Lower lobe of right lung (tissue), 2 donors: Measurements from ENCODE around the gene PDZD8. TPM values are rescaled to one million over a fixed set of nuclear protein-coding genes. Genes with fewer than 3 reads are reported as not detected.

Experiments used
- ATAC-seq, 2 donors: fragments of 200-7000 bp; cut with Tn5 transposase; one replicate each; pipeline ENCODE4 v1.9.1; 2020 to 2022; ENCODE audit warnings: mild to moderate bottlenecking in 2 of 2, moderate library complexity in 2 of 2
- DNase-seq: peaks from one replicate; pipeline ENCODE4 v3.0.0-alpha.2; 2020
- H3K27ac ChIP-seq: fragments of 200-600 bp; one replicate; pipeline ENCODE4 v1.8.0; 2022
- H3K27me3 ChIP-seq: fragments of 200-600 bp; one replicate; pipeline ENCODE4 v1.8.0; 2022; ENCODE audit warnings: low read depth
- H3K36me3 ChIP-seq: fragments of 200-600 bp; one replicate; pipeline ENCODE4 v1.8.0; 2022; ENCODE audit warnings: mild to moderate bottlenecking
- H3K4me1 ChIP-seq: fragments of 200-600 bp; one replicate; pipeline ENCODE4 v1.8.0; 2022
- H3K4me3 ChIP-seq: fragments of 200-600 bp; one replicate; pipeline ENCODE4 v1.8.0; 2022; ENCODE audit warnings: mild to moderate bottlenecking
- H3K9me3 ChIP-seq: fragments of 200-600 bp; one replicate; pipeline ENCODE4 v1.8.0; 2022
- CTCF ChIP-seq: fragments of 200-600 bp; IDR thresholded peaks from one replicate; pipeline ENCODE4 v1.8.0; 2022; ENCODE audit warnings: antibody characterized with exemption, mild to moderate bottlenecking
- intact Hi-C: fragments of 100-400 bp; cut with DNase I; formaldehyde crosslinking; loops from one replicate; pipeline ENCODE4 v1.11.0; 2022
- total RNA-seq: library from RNA; stranded (reverse); fragmentation: NEBNext Ultra II Directional; extraction: Animal tissue kit (Norgen Biotek cat#: 25700); gene quantifications from one replicate; pipeline ENCODE4 v1.2.1, GENCODE V29; 2021
- donor health status: DM: no; HTN: yes; CAD: no; lungs with severe emphysema.

PDZD8 gene
- total RNA-seq, 1 donor from 2014 or later: 29.4 TPM

DNA sequence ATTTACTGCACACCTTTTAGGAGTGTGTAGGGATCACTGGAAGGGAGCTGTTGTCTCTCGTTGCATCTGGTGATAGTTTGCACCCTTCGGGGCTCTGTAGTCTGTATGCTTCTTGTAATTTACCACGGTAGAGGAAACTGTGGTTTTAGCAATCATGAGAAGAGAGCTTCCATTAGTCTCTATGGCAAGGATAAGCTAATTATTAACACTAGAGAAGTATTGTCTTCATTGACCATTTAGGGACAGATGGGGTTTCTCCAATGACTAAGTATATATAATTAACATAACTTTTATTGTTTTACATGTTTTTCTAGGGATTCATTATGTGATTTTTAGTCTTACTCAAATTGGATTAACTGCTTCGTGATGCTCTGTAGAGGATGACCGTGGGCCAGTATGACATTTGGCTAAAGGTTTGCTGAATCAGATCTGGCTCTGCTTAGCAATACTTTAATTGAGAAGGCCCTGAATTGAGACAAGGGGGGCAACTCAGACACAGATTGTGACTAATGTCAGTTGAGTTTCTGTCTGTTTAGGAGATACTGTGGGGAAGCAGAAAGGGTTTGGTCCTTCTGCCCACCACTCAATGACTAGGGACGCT lies 125.6 kb downstream of the PDZD8 start:
- DNase-seq: no peak
- Histone ChIP-seq H3K4me3 (no peak overlapping the region), H3K9me3 (no peaks in the 10 kb centered on the region), H3K27ac (no peak overlapping the region), H3K4me1 (no peaks in the 10 kb centered on the region), H3K36me3 (no peaks in the 10 kb centered on the region), H3K27me3 (peaks cover 4% of the 10 kb centered on the region)
- no peak for ATAC-seq
- TF ChIP-seq CTCF: no peak
- intact Hi-C loops: no loop called here

DNA sequence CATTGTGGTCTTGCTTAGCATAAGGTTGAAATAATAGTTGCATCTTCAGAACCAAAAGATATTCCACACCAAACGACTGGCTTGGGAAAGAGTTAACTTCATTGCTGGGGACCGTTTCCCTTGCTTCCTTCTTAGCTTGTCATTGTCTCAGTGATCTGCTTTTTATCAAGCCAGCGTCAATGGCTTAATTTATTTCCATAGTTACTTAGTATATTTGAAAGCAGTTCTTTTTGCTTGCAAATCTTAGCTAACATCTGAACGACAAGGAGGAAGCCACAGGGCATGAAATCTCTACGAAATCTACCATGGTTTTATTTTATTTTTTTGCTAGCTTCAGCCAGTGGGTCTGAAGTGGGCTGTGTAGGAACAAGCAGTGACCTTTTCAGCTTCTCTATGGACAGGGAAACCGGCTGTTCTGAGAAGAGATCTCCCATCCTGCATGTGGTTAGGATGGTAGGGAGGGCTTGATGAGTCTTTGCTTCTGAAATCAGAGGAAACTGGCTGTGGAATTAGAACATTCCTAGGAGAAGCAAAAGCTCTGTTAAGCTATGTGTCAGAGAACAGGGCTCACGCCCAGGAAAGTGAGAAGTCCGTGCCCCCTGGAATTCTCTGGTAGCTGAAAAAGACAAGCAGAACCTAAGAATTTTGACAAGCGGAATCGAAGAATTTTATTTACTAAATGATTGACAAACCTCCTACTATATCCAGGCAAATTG lies 126.3 kb downstream of the PDZD8 start:
- Histone ChIP-seq H3K27ac (no peak overlapping the region), H3K27me3 (peaks cover 4% of the 10 kb centered on the region), H3K4me3 (no peak overlapping the region), H3K4me1 (no peaks in the 10 kb centered on the region), H3K36me3 (no peaks in the 10 kb centered on the region), H3K9me3 (no peaks in the 10 kb centered on the region)
- peak in 1 of 2 donors; percentile 18 for ATAC-seq
- intact Hi-C loops: no loop called here
- no peak for DNase-seq
- no peak for TF ChIP-seq CTCF

DNA sequence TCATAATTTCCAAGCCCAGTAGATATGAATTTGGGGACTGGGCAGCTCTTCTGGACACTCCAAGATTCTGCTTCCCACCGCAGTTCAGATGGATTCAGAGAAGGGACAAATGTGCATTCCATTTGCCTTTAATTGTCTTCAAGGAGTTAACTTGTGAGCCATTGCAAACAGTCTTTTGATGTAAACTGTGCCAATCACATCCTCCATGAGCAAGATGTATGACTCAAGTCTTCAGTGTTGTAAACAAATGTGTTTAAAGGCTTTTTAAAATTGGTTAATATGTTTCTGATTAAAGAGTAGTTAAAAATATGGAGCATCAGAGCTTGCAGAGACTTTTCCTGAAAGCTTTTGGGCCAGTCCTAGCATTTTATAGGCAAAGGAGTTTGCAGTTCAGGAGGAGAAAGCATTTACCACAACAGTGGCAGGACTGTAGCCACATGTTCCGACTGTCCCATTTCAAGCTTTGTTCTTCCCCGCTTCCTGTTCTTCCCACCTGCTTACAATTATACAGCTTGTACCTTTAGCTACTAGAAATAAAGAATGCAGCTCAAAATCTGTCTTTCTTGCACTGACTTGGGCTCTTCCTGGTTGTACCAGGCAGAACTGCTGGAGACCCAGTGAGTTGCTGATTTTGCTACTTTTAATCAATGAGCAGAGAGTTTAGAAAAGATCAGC lies 128.1 kb downstream of the PDZD8 start:
- peaks cover 18% of the 10 kb centered on the region for H3K27me3 ChIP-seq
- no peak for DNase-seq
- H3K4me3 ChIP-seq: no peak overlapping the region
- H3K9me3 ChIP-seq: no peaks in the 10 kb centered on the region
- ATAC-seq: no peak
- no peak for TF ChIP-seq CTCF
- no peaks in the 10 kb centered on the region for H3K4me1 ChIP-seq
- no peaks in the 10 kb centered on the region for H3K36me3 ChIP-seq
- H3K27ac ChIP-seq: no peak overlapping the region
- intact Hi-C loops: no loop called here

DNA sequence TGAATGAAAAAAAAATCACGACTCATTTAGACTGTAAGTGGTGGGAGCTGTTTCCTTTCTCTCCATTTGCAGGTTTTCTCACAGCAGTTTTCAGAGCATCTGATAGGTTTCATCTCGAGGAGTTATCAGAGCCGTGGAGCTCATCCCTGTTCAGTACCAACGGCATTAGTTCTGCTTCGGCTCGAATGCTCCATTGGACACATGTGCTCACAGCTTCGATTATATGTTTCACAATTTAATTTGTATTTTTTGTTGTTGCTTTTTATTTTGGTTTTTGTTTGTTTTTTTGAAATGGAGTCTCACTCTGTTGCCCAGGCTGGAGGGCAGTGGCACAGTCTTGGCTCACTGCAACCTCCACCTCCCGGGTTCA lies 132.8 kb downstream of the PDZD8 start:
- H3K27ac ChIP-seq: no peak overlapping the region
- peaks cover 6% of the 10 kb centered on the region for H3K4me1 ChIP-seq
- DNase-seq (no peak), ATAC-seq (no peak)
- intact Hi-C loops: no loop called here
- no peaks in the 10 kb centered on the region for H3K36me3 ChIP-seq
- no peaks in the 10 kb centered on the region for H3K9me3 ChIP-seq
- H3K4me3 ChIP-seq: no peak overlapping the region
- no peak for TF ChIP-seq CTCF
- H3K27me3 ChIP-seq: peaks cover 46% of the 10 kb centered on the region

DNA sequence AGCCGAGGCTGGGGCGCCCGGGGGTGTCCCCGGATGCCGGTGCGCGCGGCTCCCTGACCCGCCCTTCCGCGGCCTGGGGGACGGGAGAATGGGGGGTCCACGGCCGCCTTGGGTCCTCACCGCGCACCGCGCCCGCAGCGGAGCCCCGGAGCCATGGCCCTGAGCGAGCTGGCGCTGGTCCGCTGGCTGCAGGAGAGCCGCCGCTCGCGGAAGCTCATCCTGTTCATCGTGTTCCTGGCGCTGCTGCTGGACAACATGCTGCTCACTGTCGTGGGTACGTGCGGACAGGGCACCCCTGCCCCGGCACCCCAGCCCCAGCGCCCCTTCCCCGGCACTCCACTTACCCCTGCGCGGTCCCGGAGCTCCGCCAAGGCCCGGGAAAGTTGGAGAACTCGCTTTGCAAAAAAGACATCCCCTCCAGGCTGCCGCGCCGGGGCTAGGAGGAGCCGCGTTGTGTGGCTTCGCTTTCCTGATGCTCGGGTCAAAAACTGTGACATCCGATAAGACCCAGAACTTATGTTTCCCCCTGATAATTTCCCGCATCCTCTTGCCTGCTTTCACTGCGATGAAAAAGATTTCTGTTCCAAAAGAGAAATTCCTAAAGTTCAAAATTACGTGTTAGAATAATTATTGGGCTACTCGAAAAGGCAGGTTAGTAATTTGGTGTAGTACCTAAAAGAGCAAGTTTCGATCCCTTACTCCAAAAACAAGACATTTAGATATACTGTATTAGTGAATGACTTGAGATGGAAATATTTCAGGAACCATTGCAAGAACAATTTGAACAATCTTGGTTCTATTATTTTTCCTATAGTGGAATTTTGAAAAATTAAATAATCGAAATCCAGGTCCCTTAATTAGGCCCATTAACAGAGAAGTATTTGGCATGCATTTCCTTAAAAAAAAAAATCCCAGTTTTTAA lies 133.4 kb downstream of the PDZD8 start:
- intact Hi-C loops: no loop called here
- H3K4me1 ChIP-seq: peaks cover 6% of the 10 kb centered on the region
- ATAC-seq: peak in 1 of 2 donors; percentile 24
- H3K4me3 ChIP-seq: peak overlapping the region; percentile 25
- no peaks in the 10 kb centered on the region for H3K9me3 ChIP-seq
- no peak for DNase-seq
- no peaks in the 10 kb centered on the region for H3K36me3 ChIP-seq
- no peak for TF ChIP-seq CTCF
- H3K27me3 ChIP-seq: peaks cover 46% of the 10 kb centered on the region
- H3K27ac ChIP-seq: no peak overlapping the region
